Ectodermal cell (in vitro differentiated cells): ENCODE data around the gene STK26.

ENCODE experiments used
- H3K27ac ChIP-seq: 2 replicates; pipeline ENCODE4 v1.7.0; 2013; ENCODE audit warnings: mild to moderate bottlenecking, low read depth, low read length; ENCODE audit not compliant: insufficient read depth, poor library complexity, severe bottlenecking
- H3K27me3 ChIP-seq: 2 replicates; pipeline ENCODE4 v1.7.0; 2013; ENCODE audit warnings: mild to moderate bottlenecking, low read length; ENCODE audit not compliant: insufficient read depth, control insufficient read depth, poor library complexity, severe bottlenecking
- H3K36me3 ChIP-seq: one replicate; pipeline ENCODE4 v1.7.0; 2013; ENCODE audit warnings: low read length; ENCODE audit not compliant: control insufficient read depth, insufficient read depth
- H3K4me1 ChIP-seq: one replicate; pipeline ENCODE4 v1.7.0; 2013; ENCODE audit warnings: low read length; ENCODE audit not compliant: control insufficient read depth, insufficient read depth
- H3K4me3 ChIP-seq: 2 replicates; pipeline ENCODE4 v1.7.0; 2013; ENCODE audit warnings: low read depth, low read length, control low read depth; ENCODE audit not compliant: insufficient read depth
- H3K9me3 ChIP-seq: 2 replicates; pipeline ENCODE4 v1.7.0; 2013; ENCODE audit warnings: mild to moderate bottlenecking, low read length, moderate library complexity; ENCODE audit not compliant: control insufficient read depth
- WGBS, 2 experiments: methylation state at CpG; one replicate each; pipeline ENCODE4 v1.1.7; 2013; ENCODE audit warnings: missing lambda C conversion rate in 2 of 2; 5-methylcytosine and 5-hydroxymethylcytosine counted together

Gene STK26

DNA sequence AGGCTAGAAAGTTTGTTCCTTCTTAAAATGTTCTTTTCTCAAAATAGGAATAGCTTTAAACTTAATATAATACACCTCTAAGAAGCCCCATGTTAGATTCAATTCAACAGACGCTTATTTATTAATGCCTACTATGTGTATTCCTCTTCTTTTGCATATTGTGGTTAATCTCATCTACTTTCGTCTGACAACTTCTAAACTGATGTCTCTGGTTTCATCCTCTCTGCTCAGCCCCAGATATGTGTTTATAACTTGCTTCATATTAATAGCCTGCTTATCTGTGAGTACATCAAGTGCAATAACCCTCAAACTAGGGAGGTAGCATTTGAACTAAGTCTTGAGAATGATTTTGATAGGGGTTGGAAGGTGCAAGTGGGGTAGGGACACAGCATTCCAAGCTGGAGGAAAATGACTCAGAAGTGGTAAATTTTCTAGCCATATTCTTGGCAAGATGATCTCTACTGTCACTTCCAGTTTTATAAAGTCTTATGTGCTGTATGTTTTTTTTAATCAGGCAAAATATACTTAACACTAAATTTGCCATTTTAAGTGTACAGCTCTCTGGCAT is 37.0 kb downstream of the STK26 start:
- WGBS, 2 experiments, result 78% methylated on average over 2 of the region's 2 CpGs; no CpG with 5 or more reads in 1 of the 2 experiments
- H3K4me3 ChIP-seq, result no peak overlapping the region
- H3K27ac ChIP-seq, result no peak overlapping the region
- H3K27me3 ChIP-seq, result no peaks in the 10 kb centered on the region
- no peaks in the 10 kb centered on the region for H3K4me1 ChIP-seq
- H3K36me3 ChIP-seq, result peaks cover under 1% of the 10 kb centered on the region
- H3K9me3 ChIP-seq, result no peaks in the 10 kb centered on the region

DNA sequence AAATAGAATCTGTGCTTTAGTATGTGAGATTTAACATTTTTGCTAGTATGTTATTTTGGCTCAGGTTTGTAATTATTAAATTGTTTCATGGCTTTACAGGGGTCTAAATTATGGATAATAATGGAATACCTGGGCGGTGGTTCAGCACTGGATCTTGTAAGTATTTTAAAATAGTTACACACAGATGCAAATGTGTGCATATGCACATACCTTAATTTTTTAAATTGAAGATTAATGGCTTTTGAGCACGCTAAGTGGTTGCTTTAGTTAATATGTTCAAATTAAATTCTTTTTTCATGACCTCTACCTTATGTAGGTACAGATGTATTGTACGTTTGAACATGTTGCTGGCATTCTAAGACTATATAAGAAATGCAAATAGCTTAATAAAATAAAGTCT is 40.2 kb downstream of the STK26 start:
- Histone ChIP-seq H3K36me3 (no peaks in the 10 kb centered on the region), H3K9me3 (no peaks in the 10 kb centered on the region), H3K4me3 (no peak overlapping the region), H3K4me1 (no peaks in the 10 kb centered on the region), H3K27ac (no peak overlapping the region), H3K27me3 (no peaks in the 10 kb centered on the region)
- WGBS, 2 experiments, result 40% methylated on average over 1 of the region's 3 CpGs; no CpG with 5 or more reads in 1 of the 2 experiments

DNA sequence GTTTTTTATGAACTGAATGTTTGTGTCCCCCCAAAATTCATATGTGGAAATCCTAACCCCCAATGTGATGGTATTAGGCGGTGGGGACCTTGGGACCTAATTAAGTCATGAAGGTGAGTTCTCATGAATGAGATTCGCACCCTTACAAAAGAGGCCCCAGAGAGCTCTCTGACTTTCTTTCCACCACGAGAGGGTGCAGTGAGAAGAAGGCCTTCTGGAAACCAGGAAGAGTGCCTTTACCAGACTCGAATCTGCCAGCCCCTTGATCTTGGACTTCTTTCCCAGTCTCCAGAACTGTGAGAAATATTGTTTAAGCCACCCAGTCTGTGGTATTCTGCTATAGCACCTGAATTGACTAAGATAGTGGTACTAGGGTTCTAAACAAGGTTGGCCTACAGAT is 40.8 kb downstream of the STK26 start:
- Histone ChIP-seq H3K9me3 (no peaks in the 10 kb centered on the region), H3K36me3 (no peaks in the 10 kb centered on the region), H3K27ac (no peak overlapping the region), H3K27me3 (no peaks in the 10 kb centered on the region), H3K4me1 (no peaks in the 10 kb centered on the region), H3K4me3 (no peak overlapping the region)
- WGBS, 2 experiments, result 96 to 97% methylated on average over 3 to 4 of the region's 4 CpGs

DNA sequence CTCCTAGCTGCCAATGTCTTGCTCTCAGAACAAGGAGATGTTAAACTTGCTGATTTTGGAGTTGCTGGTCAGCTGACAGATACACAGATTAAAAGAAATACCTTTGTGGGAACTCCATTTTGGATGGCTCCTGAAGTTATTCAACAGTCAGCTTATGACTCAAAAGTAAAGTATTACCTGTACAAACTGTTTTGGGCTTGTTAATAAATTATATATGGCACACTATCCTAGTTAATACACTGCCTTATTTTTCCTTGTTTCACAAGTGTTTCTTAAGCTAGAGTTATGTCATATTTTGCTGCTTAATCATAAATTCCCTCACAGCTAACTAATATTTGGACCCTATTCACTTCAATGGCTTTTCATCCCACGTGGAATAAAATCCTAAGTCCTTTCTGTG is 45.3 kb downstream of the STK26 start:
- WGBS, 2 experiments, result 95 to 96% methylated on average over 1 of the region's 1 CpG

DNA sequence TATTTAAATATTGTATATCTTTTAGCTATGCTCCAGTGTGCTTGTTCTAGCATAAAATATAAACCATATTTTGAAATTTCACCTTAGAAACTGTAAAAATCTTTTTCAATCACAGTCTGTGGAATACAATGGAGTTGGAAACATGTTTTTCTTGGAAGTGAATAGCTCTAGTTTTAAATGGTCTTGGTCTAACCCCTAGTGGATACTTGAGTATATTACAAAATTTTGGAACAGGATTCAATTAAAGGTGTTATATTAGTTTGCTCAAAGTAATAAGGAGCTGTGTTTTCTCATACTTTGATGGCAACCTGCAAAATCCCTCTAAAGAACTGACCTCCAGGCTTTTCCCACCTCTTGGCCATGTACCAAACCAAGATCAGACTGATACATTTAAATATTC is 48.2 kb downstream of the STK26 start:
- Histone ChIP-seq H3K27me3 (no peaks in the 10 kb centered on the region), H3K9me3 (no peaks in the 10 kb centered on the region)

More for the DNA sequence above, 45.3 kb downstream of the STK26 start:
- Histone ChIP-seq H3K36me3 (peaks cover 7% of the 10 kb centered on the region), H3K27ac (no peak overlapping the region), H3K27me3 (no peaks in the 10 kb centered on the region), H3K4me3 (no peak overlapping the region), H3K9me3 (no peaks in the 10 kb centered on the region), H3K4me1 (no peaks in the 10 kb centered on the region)

DNA sequence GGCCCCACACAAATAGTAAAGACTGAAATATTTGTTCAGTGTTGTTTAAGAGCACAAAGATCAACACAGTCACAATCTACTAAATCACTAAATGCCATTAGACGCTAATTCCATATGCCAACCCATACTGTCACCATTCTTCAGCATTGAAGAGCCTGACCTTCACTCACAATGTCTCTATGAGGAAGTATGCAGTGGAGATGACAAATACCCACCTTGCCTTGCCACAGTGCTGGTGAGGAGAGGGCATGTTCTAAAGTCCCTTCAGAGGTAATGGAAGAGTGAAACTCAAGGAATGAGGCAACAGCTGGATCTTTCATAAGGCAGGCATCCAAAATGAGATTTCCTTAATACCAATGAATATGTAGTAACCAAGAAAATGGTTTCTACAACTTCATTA is 54.3 kb downstream of the STK26 start:
- 91% methylated on average over 1 of the region's 1 CpG; no CpG with 5 or more reads in 1 of the 2 experiments for WGBS, 2 experiments
- no peaks in the 10 kb centered on the region for H3K9me3 ChIP-seq
- no peaks in the 10 kb centered on the region for H3K4me1 ChIP-seq
- no peak overlapping the region for H3K27ac ChIP-seq
- no peaks in the 10 kb centered on the region for H3K27me3 ChIP-seq
- H3K4me3 ChIP-seq, result no peak overlapping the region
- no peaks in the 10 kb centered on the region for H3K36me3 ChIP-seq

More for the DNA sequence above, 48.2 kb downstream of the STK26 start:
- H3K4me3 ChIP-seq, result no peak overlapping the region
- H3K4me1 ChIP-seq, result no peaks in the 10 kb centered on the region
- H3K36me3 ChIP-seq, result peaks cover 7% of the 10 kb centered on the region
- no peak overlapping the region for H3K27ac ChIP-seq

DNA sequence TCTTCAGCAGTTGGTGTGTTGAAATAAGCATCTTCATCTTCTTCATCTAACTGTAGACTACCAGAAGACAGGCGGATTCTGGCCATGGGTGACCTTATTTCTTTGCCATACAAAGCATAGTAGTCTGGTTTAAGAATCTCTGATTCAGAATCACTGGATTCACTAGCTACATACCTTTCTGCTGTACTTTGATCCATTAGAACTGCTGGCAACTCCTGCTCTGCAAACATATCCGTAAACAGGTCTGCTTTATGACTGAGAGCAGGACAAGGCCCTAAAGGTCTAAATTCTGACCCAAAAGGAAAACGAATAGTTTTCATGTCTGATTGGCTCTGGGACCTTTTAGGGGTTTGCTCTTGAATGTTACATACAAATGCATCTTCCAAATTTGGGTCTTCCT is 54.8 kb downstream of the STK26 start:
- H3K36me3 ChIP-seq, result no peaks in the 10 kb centered on the region
- no peaks in the 10 kb centered on the region for H3K9me3 ChIP-seq
- 93% methylated on average over 3 of the region's 3 CpGs for WGBS, 2 experiments
- H3K27me3 ChIP-seq, result no peaks in the 10 kb centered on the region
- H3K27ac ChIP-seq, result no peak overlapping the region
- H3K4me3 ChIP-seq, result no peak overlapping the region
- H3K4me1 ChIP-seq, result no peaks in the 10 kb centered on the region

GRCh38 chrX:132085786-132086185 is 62.7 kb downstream of the STK26 start:
- Histone ChIP-seq H3K27ac (no peak overlapping the region), H3K27me3 (no peaks in the 10 kb centered on the region), H3K36me3 (no peaks in the 10 kb centered on the region), H3K4me1 (no peaks in the 10 kb centered on the region), H3K4me3 (no peak overlapping the region), H3K9me3 (no peaks in the 10 kb centered on the region)
- 90 to 98% methylated on average over 2 of the region's 3 CpGs for WGBS, 2 experiments

DNA sequence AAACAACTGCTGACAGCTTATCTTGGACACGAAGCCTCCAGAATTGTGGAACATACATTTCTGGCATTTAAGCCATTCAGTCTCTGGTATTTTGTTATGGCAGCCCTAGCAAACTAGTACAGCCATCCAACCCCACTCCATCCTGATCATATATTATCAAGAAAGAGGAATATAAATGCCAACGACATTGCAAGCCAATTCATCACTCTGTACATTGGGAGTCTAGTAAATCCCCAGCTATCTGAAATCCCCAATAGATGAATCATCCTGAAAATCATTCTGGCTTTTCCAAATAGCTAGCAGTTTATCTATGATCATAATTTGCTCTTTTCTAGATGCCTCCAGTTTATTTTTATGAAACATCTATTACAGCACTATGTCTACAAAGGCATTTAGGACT is 63.6 kb downstream of the STK26 start:
- H3K36me3 ChIP-seq, result no peaks in the 10 kb centered on the region
- no peaks in the 10 kb centered on the region for H3K27me3 ChIP-seq
- no peaks in the 10 kb centered on the region for H3K4me1 ChIP-seq
- 71 to 75% methylated on average over 2 of the region's 2 CpGs for WGBS, 2 experiments
- H3K27ac ChIP-seq, result no peak overlapping the region
- H3K9me3 ChIP-seq, result no peaks in the 10 kb centered on the region
- no peak overlapping the region for H3K4me3 ChIP-seq

- H3K4me3 ChIP-seq, result no peak overlapping the region
- no peaks in the 10 kb centered on the region for H3K36me3 ChIP-seq
- H3K27ac ChIP-seq, result no peak overlapping the region
- H3K27me3 ChIP-seq, result no peaks in the 10 kb centered on the region
- no peaks in the 10 kb centered on the region for H3K9me3 ChIP-seq
- H3K4me1 ChIP-seq, result no peaks in the 10 kb centered on the region
These were observed 65.8 kb downstream of the STK26 start for GRCh38 chrX:132088864-132089263.
